ENCODE measurements around the gene VEZF1. TPM values are rescaled to one million over a fixed set of nuclear protein-coding genes. Genes with fewer than 3 reads are reported as not detected.
A peak's percentile ranks its signal among the peaks of the same experiment; 100 is the strongest.

Gene VEZF1
- polyA plus RNA-seq (2011; rRNA removed): 57.7 and 63.8 TPM in 2 replicates
- 19.9 and 25.2 TPM in 2 replicates for polyA plus RNA-seq (2012; cell fraction: cytosol; rRNA removed)
- 12.5 and 13.7 TPM in 2 replicates for polyA plus RNA-seq (2012; cell fraction: nucleus; rRNA removed)
- 48.1 to 55.5 TPM (median 50.3 TPM) in 3 replicates for polyA plus RNA-seq (2017; fragmentation: RNase III; extraction: RNeasy Plus Mini Kit Qiagen cat#74134 plus additional on column Dnase treatment)
- polyA minus RNA-seq (2011; rRNA and poly(A)+ RNA removed): 83.1 and 90.7 TPM in 2 replicates

- no peaks in the 10 kb centered on the region for H3K9me3 ChIP-seq
- H3K4me2 ChIP-seq: peak within 1 kb of the TSS; percentile 84
- DNase-seq (ENCODE audit: low read depth in 1 of 2, low spot score in 1 of 2): peak; percentile 76 to 85
- ChIA-PET CTCF (interaction anchor here (1.3 to 26.3 kb wide), 15 partner anchors 11 to 154 kb away, joined by 3 to 1377 read pairs (median 17); partner anchors contain the start of genes CUEDC1 and MRPS23), POLR2A (interaction anchor here (0.7 to 5.2 kb wide), 23 partner anchors 9 to 138 kb away, joined by 3 to 36 read pairs (median 6); partner anchors contain the start of genes CUEDC1, DYNLL2, MRPS23 and SRSF1)
- H3K4me3 ChIP-seq: peak within 1 kb of the TSS; percentile 77
- 2% methylated on average over 20 of the region's 74 CpGs for WGBS (ENCODE audit: missing lambda C conversion rate)
- peak; percentile 65 to 70 for ATAC-seq
- FAIRE-seq: no peak
- H3K4me1 ChIP-seq: peaks cover 76% of the 10 kb centered on the region
- H3K27ac ChIP-seq: peak within 1 kb of the TSS; percentile 96 to 98
- TF ChIP-seq EP300 (IDR thresholded peaks at IDR 0.05) (no peak), ZNF302 (CRISPR knock-in tag; IDR thresholded peaks at IDR 0.05) (no peak), NR3C1 (IDR thresholded peaks at IDR 0.05) (no peak), SMC3 (IDR thresholded peaks at IDR 0.05) (peak; percentile 23; the same call in 1 of the 3 replicates), HES2 (IDR thresholded peaks at IDR 0.05) (no peak), HEYL (CRISPR knock-in tag; IDR thresholded peaks at IDR 0.05) (no peak), NFE2L2 (conservative IDR thresholded peaks at IDR 0.05; ENCODE audit: low read length) (no peak), HDAC2 (IDR thresholded peaks at IDR 0.05) (no peak), RNF2 (IDR thresholded peaks at IDR 0.05; ENCODE audit: borderline replicate concordance, low read depth) (no peak), USF2 (IDR thresholded peaks at IDR 0.05) (no peak), CHD2 (IDR thresholded peaks at IDR 0.05; ENCODE audit: low read length, partially characterized antibody) (no peak), CTCF (IDR thresholded peaks at IDR 0.05) (no peak), RCOR1 (IDR thresholded peaks at IDR 0.05; ENCODE audit: low read depth, low read length) (no peak), RAD21 (conservative IDR thresholded peaks at IDR 0.05 in 1 of 2, IDR thresholded peaks at IDR 0.05 in 1 of 2) (0 out of 5 replicates have a peak, but pooled peaks of 1 of the 2 experiments have one; percentile 9), ZSCAN20 (CRISPR knock-in tag; IDR thresholded peaks at IDR 0.05) (no peak), TP53 (CRISPR knock-in tag; IDR thresholded peaks at IDR 0.05) (no peak), ELK1 (IDR thresholded peaks at IDR 0.05; ENCODE audit: low read depth, low read length) (no peak), HOXB13 (CRISPR knock-in tag; IDR thresholded peaks at IDR 0.05; ENCODE audit: low read depth) (no peak), NPAS2 (CRISPR knock-in tag; IDR thresholded peaks at IDR 0.05; ENCODE audit: borderline replicate concordance) (no peak), EHF (CRISPR knock-in tag; IDR thresholded peaks at IDR 0.05) (no peak), RARB (CRISPR knock-in tag; IDR thresholded peaks at IDR 0.05) (peak; percentile 46; the same call in 1 of the 2 replicates), CHD4 (IDR thresholded peaks at IDR 0.05; ENCODE audit: borderline replicate concordance) (no peak), ATOH8 (CRISPR knock-in tag; IDR thresholded peaks at IDR 0.05; ENCODE audit: low read depth) (no peak), TFCP2L1 (CRISPR knock-in tag; IDR thresholded peaks at IDR 0.05) (0 out of 2 replicates have a peak, but pooled peaks have one; percentile 61), E2F6 (IDR thresholded peaks at IDR 0.05; ENCODE audit: borderline replicate concordance, low read depth) (no peak), CEBPB (IDR thresholded peaks at IDR 0.05) (no peak), ZC3H11A (IDR thresholded peaks at IDR 0.05) (no peak), HMGXB4 (CRISPR knock-in tag; IDR thresholded peaks at IDR 0.05; ENCODE audit: borderline replicate concordance) (peak; percentile 20; the same call in 1 of the 2 replicates), SREBF2 (IDR thresholded peaks at IDR 0.05) (no peak), RFX5 (IDR thresholded peaks at IDR 0.05) (no peak), HOXA7 (CRISPR knock-in tag; IDR thresholded peaks at IDR 0.05) (no peak), MAFK (IDR thresholded peaks at IDR 0.05; ENCODE audit: partially characterized antibody) (no peak)
Measured at GRCh38 chr17:57987581-57988300, at the start of gene VEZF1. VEZF1 (minus strand) TSS chr17:57988254; CDS start chr17:57988111, 143 bp downstream.

Data from A549 (cell line).